ENCODE measurements around the gene NOPCHAP1.
"Not testable (repeated sequence)": the region's sequence is repeated elsewhere in the genome, so short reads cannot be mapped to it uniquely, and the experiment has no call there.

The NOPCHAP1 gene
- total RNA-seq, result 14.1 to 18.5 reads per million in 2 donors

GRCh38 chr12:104986022-104986941 is at the start of gene NOPCHAP1:
Gene NOPCHAP1, plus strand, starts transcription at chr12:104986316. Its CDS starts 37 bp downstream, at chr12:104986353.
- peak; percentile 53 for DNase-seq

DNA sequence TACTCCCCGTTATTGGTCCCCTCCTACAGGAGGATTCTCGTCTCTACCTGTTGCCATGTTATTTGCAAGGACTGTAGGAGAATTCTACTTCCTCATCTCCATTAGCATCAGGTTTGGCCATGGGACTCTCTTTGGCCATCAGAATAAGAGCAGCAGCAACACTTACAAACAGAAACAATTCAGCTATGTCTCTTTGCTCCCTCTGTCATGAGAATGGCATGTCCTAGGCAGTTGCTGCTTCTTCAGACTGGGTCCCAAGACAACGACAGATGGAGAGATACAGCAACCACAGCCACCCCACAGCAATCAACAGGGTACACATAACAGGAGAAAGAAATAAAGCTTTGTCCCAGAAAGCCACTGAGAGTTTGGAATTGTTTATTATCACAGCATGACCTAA is 47.7 kb upstream of the NOPCHAP1 start:
- no peak for DNase-seq

GRCh38 chr12:104939089-104939488 is 47.0 kb upstream of the NOPCHAP1 start:
- DNase-seq, result no peak

DNA sequence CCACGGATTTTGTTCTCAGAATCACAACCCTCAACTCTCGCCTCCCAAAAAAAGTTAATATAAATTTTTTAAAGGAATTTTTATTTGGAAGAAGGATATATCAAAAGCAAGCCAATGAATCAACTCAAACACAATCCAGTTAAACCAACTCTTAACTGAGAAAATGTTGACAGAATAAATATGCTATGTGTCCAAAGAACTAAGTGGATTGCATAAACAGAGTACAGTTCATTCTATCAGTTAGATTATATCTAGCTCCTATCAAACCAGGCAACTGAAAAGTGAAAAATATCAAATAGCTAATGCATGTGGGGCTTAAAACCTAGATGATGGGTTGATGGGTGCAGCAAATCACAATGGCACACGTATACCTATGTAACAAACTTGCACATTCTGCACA is 44.7 kb upstream of the NOPCHAP1 start:
- no peak for DNase-seq

DNA sequence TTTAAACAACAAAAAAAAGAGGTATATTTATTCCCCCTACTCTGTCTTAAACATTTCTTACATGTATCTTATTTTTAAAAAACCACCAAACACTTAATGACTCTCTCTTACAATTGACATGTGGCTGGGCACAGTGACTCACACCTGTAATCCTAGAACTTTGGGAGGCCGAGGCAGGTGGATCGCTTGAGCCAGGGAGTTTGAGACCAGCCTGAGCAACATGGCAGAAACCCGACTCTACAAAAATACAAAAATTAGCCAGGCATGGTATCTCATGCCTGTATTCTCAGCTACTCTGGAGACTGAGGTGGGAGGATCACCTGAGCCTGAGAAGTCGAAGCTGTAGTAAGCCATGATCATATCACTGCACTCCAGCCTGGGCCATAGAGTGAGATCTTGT is 44.0 kb upstream of the NOPCHAP1 start:
- DNase-seq, result no peak

GRCh38 chr12:104943401-104943800 is 42.7 kb upstream of the NOPCHAP1 start:
- DNase-seq, result not testable (repeated sequence)

DNA sequence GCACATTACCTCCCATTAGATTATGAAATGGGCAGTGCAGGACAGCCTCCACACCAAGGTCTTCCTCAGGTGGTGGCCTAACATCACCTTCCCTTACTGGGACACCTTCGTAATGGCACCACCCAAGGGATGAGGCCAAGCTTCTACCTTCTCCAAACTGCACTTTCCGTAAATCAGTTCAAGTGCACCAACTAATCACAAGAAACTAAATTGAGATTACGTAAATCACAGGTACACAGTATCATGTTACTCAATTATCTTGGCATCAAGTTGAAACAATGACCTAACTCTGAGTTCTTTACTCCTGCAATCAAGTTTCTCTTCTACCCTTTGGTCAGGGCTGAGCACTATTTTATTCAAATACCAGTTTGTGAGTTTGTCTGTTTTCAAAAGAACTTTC is 41.9 kb upstream of the NOPCHAP1 start:
- no peak for DNase-seq

DNA sequence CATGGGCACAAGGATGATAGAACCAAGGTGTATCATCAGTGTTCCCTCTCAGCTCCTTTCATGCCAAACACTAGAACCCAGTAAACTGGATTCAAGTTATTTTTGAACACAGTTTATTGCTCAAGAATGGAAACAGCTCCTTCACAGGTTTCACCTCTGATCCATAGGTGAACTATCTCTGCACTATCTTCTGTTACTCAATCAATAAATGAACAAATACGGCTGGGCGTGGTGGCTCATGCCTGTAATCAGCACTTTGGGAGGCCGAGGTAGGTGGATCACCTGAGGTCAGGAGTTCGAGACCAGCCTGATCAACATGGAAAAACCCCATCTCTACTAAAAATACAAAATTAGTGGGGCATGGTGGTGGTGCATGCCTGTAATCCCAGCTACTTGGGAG is 37.4 kb upstream of the NOPCHAP1 start:
- DNase-seq, result not testable (repeated sequence)

GRCh38 chr12:104951759-104952509 is 34.2 kb upstream of the NOPCHAP1 start:
- no peak for DNase-seq

GRCh38 chr12:104952816-104953215 is 33.3 kb upstream of the NOPCHAP1 start:
- no peak for DNase-seq

GRCh38 chr12:104953323-104953722 is 32.8 kb upstream of the NOPCHAP1 start:
- DNase-seq, result no peak

- DNase-seq, result no peak
Measured at GRCh38 chr12:104955703-104956102, 30.4 kb upstream of the NOPCHAP1 start.

- DNase-seq, result no peak
Measured at GRCh38 chr12:104956870-104957718, 29.0 kb upstream of the NOPCHAP1 start.

DNA sequence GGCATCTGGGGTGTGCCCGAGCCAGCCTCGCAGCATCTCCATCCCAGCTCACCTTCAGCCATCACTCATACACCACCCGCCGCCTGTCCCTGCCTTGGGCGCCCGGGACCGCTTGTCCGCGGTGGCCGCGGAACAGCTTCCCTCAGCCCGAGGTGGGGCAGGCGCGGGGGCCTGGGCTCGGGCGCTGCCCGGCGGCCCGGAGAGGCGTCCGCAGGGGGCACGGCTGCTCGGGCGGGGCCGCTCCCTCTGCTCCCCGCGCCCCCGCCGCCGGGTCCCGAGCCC is 28.5 kb upstream of the NOPCHAP1 start:
- DNase-seq, result no peak

DNA sequence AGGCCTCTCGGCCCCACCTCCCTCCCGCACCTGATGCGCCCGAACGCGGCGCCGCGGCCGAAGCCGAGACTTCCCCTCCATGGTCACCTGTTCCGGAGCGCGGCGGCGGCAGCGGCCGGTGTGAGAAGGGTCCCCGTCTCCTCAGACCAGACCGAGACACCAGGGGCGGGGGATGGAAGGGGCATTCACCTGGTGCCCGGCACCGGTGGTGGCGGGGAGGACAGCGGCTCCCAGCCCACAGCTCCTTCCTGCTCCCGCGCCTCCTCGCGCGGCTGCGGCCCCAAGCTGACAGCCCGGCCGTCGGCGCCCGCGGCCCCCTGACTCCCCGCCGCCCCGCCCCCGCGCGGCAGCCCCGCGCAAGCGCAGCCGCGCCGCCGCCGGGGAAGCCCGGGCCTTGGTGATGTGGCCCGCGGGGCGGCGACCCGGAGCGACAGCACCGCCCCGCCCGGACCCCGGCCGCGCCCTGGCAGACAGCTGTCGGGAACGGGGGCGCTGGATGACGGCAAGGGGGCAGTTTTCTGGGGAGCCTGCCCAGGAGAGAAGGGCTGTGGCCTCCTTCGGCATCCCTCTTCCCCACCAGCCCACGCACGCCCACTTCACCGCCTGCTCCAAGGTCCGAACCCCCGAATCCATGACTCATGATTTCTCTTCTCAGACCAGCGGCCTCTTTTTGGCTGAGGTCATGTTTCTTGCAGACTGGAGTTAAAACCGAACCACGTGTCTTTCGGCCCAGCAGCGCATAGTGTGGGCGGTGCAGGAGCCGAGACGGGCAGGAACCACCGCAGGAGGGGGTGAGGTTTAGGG is 27.9 kb upstream of the NOPCHAP1 start, which contains the start of gene SLC41A2:
TSS of gene SLC41A2 (minus strand) at position 290 of the 804 bp plus-strand sequence. CDS start 29,763 bp downstream, outside the sequence.
- peak; percentile 70 for DNase-seq

DNA sequence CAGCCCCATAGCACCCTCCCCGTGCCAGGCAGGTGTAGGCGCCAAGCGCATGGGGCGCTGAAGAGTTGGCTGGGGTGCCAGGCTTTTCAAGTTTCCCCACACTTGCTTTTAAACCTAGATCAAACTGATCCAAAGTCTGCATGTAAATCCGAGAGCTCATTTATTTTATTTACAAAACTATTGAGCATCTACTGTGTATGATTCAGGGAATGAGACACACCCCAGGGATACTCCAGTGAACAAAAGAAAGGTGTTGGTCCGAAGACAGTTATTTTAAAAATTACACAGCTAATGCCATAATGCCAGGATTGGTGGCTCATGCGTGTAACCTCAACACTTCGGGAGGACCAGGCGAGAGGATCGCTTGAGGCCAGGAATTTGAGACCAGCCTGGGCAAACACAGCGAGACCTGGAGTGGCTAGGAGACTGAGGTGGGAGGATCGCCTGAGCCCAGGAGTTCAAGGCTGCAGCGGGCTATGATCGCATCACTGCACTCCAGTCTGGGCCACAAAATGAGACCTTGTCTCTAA is 27.2 kb upstream of the NOPCHAP1 start:
- no peak for DNase-seq

- DNase-seq, result no peak
Measured at GRCh38 chr12:104959335-104959841, 26.7 kb upstream of the NOPCHAP1 start.

- no peak for DNase-seq
Measured at GRCh38 chr12:104960464-104960863, 25.7 kb upstream of the NOPCHAP1 start.

- DNase-seq, result no peak
Measured at GRCh38 chr12:104963757-104964156, 22.4 kb upstream of the NOPCHAP1 start.

GRCh38 chr12:104964167-104964855 is 21.8 kb upstream of the NOPCHAP1 start:
- no peak for DNase-seq

- DNase-seq, result no peak
Measured at GRCh38 chr12:104964856-104965205, 21.3 kb upstream of the NOPCHAP1 start.
